Erythroblast (primary cell): Measurements from ENCODE around the gene TMEM161A.

ENCODE experiments used
- GATA1 ChIP-seq: IDR thresholded peaks from 2 replicates; pipeline ENCODE4 v1.6.1; 2011; ENCODE audit warnings: low read depth, mild to moderate bottlenecking, control low read depth, low read length, moderate library complexity
- POLR2A ChIP-seq: IDR thresholded peaks from 2 replicates; pipeline ENCODE4 v1.6.1; 2011; ENCODE audit warnings: mild to moderate bottlenecking, low read length

GRCh38 chr19:19119325-19120237, 18.7 kb downstream of the TMEM161A start:
- TF ChIP-seq POLR2A (no peak), GATA1 (no peak)
